Measurements from ENCODE around the gene MEGF6. TPM values are rescaled to one million over a fixed set of nuclear protein-coding genes. Genes with fewer than 3 reads are reported as not detected.
A peak's percentile ranks its signal among the peaks of the same experiment; 100 is the strongest.
"Not testable (repeated sequence)": the region's sequence is repeated elsewhere in the genome, so short reads cannot be mapped to it uniquely, and the experiment has no call there.

The MEGF6 gene
- total and polyA plus RNA-seq, 8 donors, result 40.6 to 108 (median 51.5) TPM

GRCh38 chr1:3623441-3624199 lies 12.3 kb upstream of the MEGF6 start:
- H3K36me3 ChIP-seq, result peaks cover 0 to 20% of the 10 kb centered on the region in 2 donors
- peak overlapping the region in 1 of 2 donors; percentile 78 for H3K27ac ChIP-seq
- TF ChIP-seq, protein P1, sequence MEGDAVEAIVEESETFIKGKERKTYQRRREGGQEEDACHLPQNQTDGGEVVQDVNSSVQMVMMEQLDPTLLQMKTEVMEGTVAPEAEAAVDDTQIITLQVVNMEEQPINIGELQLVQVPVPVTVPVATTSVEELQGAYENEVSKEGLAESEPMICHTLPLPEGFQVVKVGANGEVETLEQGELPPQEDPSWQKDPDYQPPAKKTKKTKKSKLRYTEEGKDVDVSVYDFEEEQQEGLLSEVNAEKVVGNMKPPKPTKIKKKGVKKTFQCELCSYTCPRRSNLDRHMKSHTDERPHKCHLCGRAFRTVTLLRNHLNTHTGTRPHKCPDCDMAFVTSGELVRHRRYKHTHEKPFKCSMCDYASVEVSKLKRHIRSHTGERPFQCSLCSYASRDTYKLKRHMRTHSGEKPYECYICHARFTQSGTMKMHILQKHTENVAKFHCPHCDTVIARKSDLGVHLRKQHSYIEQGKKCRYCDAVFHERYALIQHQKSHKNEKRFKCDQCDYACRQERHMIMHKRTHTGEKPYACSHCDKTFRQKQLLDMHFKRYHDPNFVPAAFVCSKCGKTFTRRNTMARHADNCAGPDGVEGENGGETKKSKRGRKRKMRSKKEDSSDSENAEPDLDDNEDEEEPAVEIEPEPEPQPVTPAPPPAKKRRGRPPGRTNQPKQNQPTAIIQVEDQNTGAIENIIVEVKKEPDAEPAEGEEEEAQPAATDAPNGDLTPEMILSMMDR (IDR thresholded peaks at IDR 0.05), result no peak
- peaks cover 17 to 48% of the 10 kb centered on the region in 2 donors for H3K4me1 ChIP-seq
- intact Hi-C loops (cut with DNase I), result loop anchor here in 1 of 2 donors (10.0 kb wide), 1 partner anchor 129 kb away; no protein-coding TSS in a partner anchor
- DNase-seq, result peak in 1 of 4 donors; percentile 58
- H3K9me3 ChIP-seq, result no peaks in the 10 kb centered on the region
- no peak for ATAC-seq
- H3K4me3 ChIP-seq, result peak overlapping the region; percentile 93 to 99
- H3K27me3 ChIP-seq, result no peaks in the 10 kb centered on the region

DNA sequence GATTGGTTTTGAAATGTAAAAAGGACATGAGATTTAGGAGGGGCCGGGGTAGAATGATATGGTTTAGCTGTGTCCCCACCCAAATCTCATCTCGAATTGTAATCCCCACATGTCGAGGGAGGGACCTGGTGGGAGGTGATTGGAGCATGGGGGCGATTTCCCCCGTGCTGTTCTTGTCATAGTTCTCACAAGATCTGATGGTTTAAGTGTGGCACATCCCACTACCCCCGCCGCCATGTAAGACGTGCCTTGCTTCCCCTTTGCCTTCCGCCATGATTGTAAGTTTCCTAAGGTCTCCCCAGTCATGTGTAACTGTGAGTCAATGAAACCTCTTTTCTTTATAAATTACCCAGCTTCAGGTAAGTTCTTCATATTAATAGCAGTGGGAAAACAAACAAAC lies 10.8 kb upstream of the MEGF6 start:
- not testable (repeated sequence) for H3K27me3 ChIP-seq, H3K9me3 ChIP-seq, H3K36me3 ChIP-seq, H3K27ac ChIP-seq, ATAC-seq, H3K4me3 ChIP-seq
- intact Hi-C loops (cut with DNase I), result loop anchor here in 1 of 2 donors (10.0 kb wide), 1 partner anchor 127 kb away; no protein-coding TSS in a partner anchor
- peak in 1 of 4 donors; percentile 8 for DNase-seq
- peaks cover 17 to 52% of the 10 kb centered on the region in 2 donors for H3K4me1 ChIP-seq

GRCh38 chr1:3621151-3621671 lies 9.9 kb upstream of the MEGF6 start:
- ATAC-seq, H3K4me3 ChIP-seq, H3K27me3 ChIP-seq, H3K9me3 ChIP-seq, H3K36me3 ChIP-seq, H3K27ac ChIP-seq: not testable (repeated sequence)
- TF ChIP-seq, protein P1 (IDR thresholded peaks at IDR 0.05), result peak; percentile 58 to 76
- intact Hi-C loops (cut with DNase I), result loop anchor here in 1 of 2 donors (10.0 kb wide), 1 partner anchor 126 kb away; no protein-coding TSS in a partner anchor
- peaks cover 17 to 46% of the 10 kb centered on the region in 2 donors for H3K4me1 ChIP-seq
- DNase-seq, result peak in 2 of 4 donors; percentile 54 to 65

GRCh38 chr1:3620708-3621107 lies 9.4 kb upstream of the MEGF6 start:
- Histone ChIP-seq H3K27ac (no peak overlapping the region), H3K4me1 (peaks cover 13 to 41% of the 10 kb centered on the region in 2 donors), H3K4me3 (no peak overlapping the region), H3K27me3 (no peaks in the 10 kb centered on the region), H3K9me3 (no peaks in the 10 kb centered on the region), H3K36me3 (no peaks in the 10 kb centered on the region)
- no peak for ATAC-seq
- TF ChIP-seq, protein P1 (IDR thresholded peaks at IDR 0.05), result no peak
- peak in 1 of 4 donors; percentile 23 for DNase-seq
- intact Hi-C loops (cut with DNase I), result loop anchor here in 1 of 2 donors (10.0 kb wide), 1 partner anchor 126 kb away; no protein-coding TSS in a partner anchor

DNA sequence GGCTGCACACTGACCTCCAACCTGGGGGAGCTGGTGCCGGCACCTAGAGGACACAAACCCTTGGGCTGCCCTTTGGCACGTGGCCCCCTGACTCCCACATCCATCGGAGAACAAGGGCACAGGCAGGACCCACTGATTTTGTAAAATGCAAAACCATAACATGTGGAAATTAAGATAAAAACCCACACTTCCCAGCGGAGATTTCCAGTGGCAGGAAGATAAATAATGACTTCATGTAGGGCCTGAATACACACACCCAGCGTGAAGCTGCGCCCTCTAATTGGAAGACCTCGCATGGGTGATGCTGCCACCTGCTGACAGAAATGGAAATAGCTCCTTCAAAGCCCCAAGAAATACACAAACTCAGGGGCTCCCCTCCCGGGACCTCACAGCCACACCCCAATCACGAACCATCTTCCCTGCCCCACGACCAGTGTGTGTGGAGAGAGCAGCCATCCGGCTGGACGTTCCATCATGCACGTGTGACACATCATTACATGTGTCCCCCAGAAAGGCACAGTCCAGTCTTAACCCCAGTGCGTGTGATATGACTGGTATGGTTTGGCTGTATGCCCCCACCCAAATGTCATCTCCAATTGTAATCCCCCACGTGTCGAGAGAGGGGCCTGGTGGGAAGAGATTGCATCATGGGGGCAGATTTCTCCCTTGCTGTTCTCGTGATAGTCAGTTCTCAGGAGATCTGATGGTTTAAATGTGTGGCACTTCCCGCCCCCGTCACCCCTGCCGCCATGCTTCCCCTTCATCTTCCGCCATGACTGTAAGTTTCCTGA lies 7.8 kb upstream of the MEGF6 start:
- intact Hi-C loops (cut with DNase I), result loop anchor here in 1 of 2 donors (5.0 kb wide), 1 partner anchor 52 kb away; no protein-coding TSS in a partner anchor
- Histone ChIP-seq H3K27me3 (no peaks in the 10 kb centered on the region), H3K4me1 (peaks cover 10 to 52% of the 10 kb centered on the region in 2 donors), H3K27ac (no peak overlapping the region), H3K4me3 (no peak overlapping the region), H3K9me3 (no peaks in the 10 kb centered on the region), H3K36me3 (no peaks in the 10 kb centered on the region)
- DNase-seq, result peak in 3 of 4 donors; percentile 69 to 88 (median 73)
- peak; percentile 88 for ATAC-seq
- TF ChIP-seq, protein P1 (IDR thresholded peaks at IDR 0.05), result peak; percentile 82 to 93

All from left lung (tissue), 10 donors.